Upper lobe of left lung (tissue), 4 donors: ENCODE measurements around the gene GRHPR.

Experiments used
- POLR2A ChIP-seq, 4 donors: fragments of 450-650 bp; IDR thresholded peaks; one replicate each; pipeline ENCODE4 v1.5.1; 2016 to 2017; ENCODE audit warnings: antibody characterized with exemption in 4 of 4, mild to moderate bottlenecking in 2 of 4
- POLR2AphosphoS5 ChIP-seq, 2 donors: sonication (generic); formaldehyde crosslinking; IDR thresholded peaks; one replicate each; pipeline ENCODE4 v1.5.1; 2017; ENCODE audit warnings: antibody characterized with exemption in 2 of 2

DNA sequence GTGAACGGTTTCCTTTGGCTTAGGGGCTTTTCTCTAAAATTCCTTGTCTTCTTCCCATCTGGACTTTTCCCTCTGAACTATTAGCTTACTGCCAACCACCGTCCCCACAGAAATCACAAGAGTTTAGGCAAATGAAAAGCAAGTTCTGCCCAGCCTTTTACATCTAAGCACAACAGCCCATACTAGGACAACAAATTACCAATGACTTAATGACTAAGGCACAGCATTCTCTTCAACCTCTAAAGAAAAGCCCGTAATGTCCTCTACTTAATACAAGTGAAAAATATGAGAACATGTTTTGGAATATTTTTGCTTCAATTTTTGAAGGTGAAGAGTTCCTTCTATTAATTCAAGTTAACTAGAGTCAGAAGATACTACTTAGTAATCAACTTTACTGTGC, 41.5 kb downstream of the GRHPR start:
- TF ChIP-seq POLR2AphosphoS5 (IDR thresholded peaks at IDR 0.05) (no peak), POLR2A (IDR thresholded peaks at IDR 0.05) (no peak)
